ENCODE measurements around the gene C19orf44. TPM values are rescaled to one million over a fixed set of nuclear protein-coding genes. Genes with fewer than 3 reads are reported as not detected.

The C19orf44 gene
- total and polyA plus RNA-seq, 2 of the 4 experiments (the other 2 are of a cell fraction): 1.4 to 3.8 TPM

- no peak overlapping the region for H4K5ac ChIP-seq (ENCODE audit: low read depth, low read length)
- H3K4me3 ChIP-seq (ENCODE audit: insufficient read depth, low read depth, low read length): no peak overlapping the region
- no peak overlapping the region for H3K4me2 ChIP-seq (ENCODE audit: low read depth, low read length)
- H2AFZ ChIP-seq (replicated peaks; ENCODE audit: low read length, poor library complexity): no peak overlapping the region
- no peak overlapping the region for H4K91ac ChIP-seq (ENCODE audit: insufficient read depth, low read depth, low read length)
- H3K4me1 ChIP-seq (ENCODE audit: control insufficient read depth, insufficient read depth, low read length): no peaks in the 10 kb centered on the region
- H2BK5ac ChIP-seq (ENCODE audit: low read depth, low read length, poor library complexity, severe bottlenecking): no peak overlapping the region
- DNase-seq (no peak), ATAC-seq (ENCODE audit: low read depth) (no peak)
- no peak overlapping the region for H3K14ac ChIP-seq (replicated peaks; ENCODE audit: low read depth, low read length)
- H3K27me3 ChIP-seq (ENCODE audit: control insufficient read depth, insufficient read depth, low read length): no peaks in the 10 kb centered on the region
- BruUV-seq (replicated peaks): no TSS peak
- H2BK15ac ChIP-seq (ENCODE audit: low read depth, low read length): no peak overlapping the region
- 90% methylated on average over 5 of the region's 18 CpGs; no CpG with 5 or more reads in 1 of the 2 experiments for WGBS, 2 experiments (ENCODE audit: extremely low coverage in 2 of 2, insufficient read length in 1 of 2)
- no peak overlapping the region for H4K8ac ChIP-seq (ENCODE audit: low read depth in 2 of 2, low read length in 2 of 2)
- H3K36me3 ChIP-seq (ENCODE audit: control insufficient read depth, insufficient read depth, low read length): peaks cover 82% of the 10 kb centered on the region
- no peak overlapping the region for H3K27ac ChIP-seq (ENCODE audit: insufficient read depth, low read length)
- H2AK5ac ChIP-seq (ENCODE audit: low read depth, low read length): no peak overlapping the region
- ChIA-PET POLR2A (ENCODE audit: unreplicated experiment) (no interaction called here), CTCF (no interaction called here)
- no peak for TF ChIP-seq SMC3 (IDR thresholded peaks at IDR 0.05; ENCODE audit: low read depth, low read length)
- no peak for TF ChIP-seq USF2 (IDR thresholded peaks at IDR 0.05; ENCODE audit: low read depth, low read length)
- TF ChIP-seq CEBPB (IDR thresholded peaks at IDR 0.05; ENCODE audit: low read depth, low read length): no peak
- TF ChIP-seq, protein P1, sequence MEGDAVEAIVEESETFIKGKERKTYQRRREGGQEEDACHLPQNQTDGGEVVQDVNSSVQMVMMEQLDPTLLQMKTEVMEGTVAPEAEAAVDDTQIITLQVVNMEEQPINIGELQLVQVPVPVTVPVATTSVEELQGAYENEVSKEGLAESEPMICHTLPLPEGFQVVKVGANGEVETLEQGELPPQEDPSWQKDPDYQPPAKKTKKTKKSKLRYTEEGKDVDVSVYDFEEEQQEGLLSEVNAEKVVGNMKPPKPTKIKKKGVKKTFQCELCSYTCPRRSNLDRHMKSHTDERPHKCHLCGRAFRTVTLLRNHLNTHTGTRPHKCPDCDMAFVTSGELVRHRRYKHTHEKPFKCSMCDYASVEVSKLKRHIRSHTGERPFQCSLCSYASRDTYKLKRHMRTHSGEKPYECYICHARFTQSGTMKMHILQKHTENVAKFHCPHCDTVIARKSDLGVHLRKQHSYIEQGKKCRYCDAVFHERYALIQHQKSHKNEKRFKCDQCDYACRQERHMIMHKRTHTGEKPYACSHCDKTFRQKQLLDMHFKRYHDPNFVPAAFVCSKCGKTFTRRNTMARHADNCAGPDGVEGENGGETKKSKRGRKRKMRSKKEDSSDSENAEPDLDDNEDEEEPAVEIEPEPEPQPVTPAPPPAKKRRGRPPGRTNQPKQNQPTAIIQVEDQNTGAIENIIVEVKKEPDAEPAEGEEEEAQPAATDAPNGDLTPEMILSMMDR (conservative IDR thresholded peaks at IDR 0.05; ENCODE audit: low read depth, low read length): no peak
- no peak overlapping the region for H2AK9ac ChIP-seq (replicated peaks; ENCODE audit: low read depth, low read length, poor library complexity)
- no peaks in the 10 kb centered on the region for H3K9me3 ChIP-seq (ENCODE audit: control insufficient read depth, insufficient read depth, low read length)
- no peaks in the 10 kb centered on the region for H3K9me1 ChIP-seq (ENCODE audit: insufficient read depth, low read length)
- no peak overlapping the region for H3K56ac ChIP-seq (ENCODE audit: extremely low read depth, insufficient read depth, low read length)
- H2BK20ac ChIP-seq (ENCODE audit: low read depth, low read length): no peak overlapping the region
- dilution Hi-C loops (cut with HindIII; ENCODE audit: low sequenced_read_pairs, unreplicated experiment): no loop called here
- H3K79me1 ChIP-seq (ENCODE audit: low read depth in 1 of 2, low read length in 2 of 2): peaks cover 3 to 13% of the 10 kb centered on the region in 2 experiments; a peak in 2 of 4 replicates
- H3K4ac ChIP-seq (ENCODE audit: low read depth, low read length): no peak overlapping the region
- in situ Hi-C loops (cut with MboI; ENCODE audit: low sequenced_read_pairs): no loop called here
- H3K9ac ChIP-seq (ENCODE audit: low read depth, low read length): no peak overlapping the region
- H2BK120ac ChIP-seq (ENCODE audit: low read depth, low read length): no peak overlapping the region
- H3K18ac ChIP-seq (ENCODE audit: low read depth, low read length): no peak overlapping the region
- H3K23ac ChIP-seq (ENCODE audit: low read depth, low read length): no peak overlapping the region
- H4K20me1 ChIP-seq (ENCODE audit: insufficient read depth, low read length): peaks cover 7% of the 10 kb centered on the region; the same call in 1 of the 2 replicates
- intact Hi-C loops (cut with micrococcal nuclease): no loop called here
Observed at GRCh38 chr19:16520986-16521624, 24.9 kb downstream of the C19orf44 start.

Data from IMR-90 (cell line).